Stimulated activated naive CD8-positive, alpha-beta T cell treated with anti-CD3 and anti-CD28 coated beads, Interleukin-15, Interleukin-2, amounts not matched to agents 100 U/mL and 50 U/mL, for 24 hours (primary cell): ENCODE data around the gene SSH3.
A peak's percentile ranks its signal among the peaks of the same experiment; 100 is the strongest.

ENCODE experiments used
- ATAC-seq: fragments of 150-1000 bp; cut with Tn5 transposase; one replicate; pipeline ENCODE4 v1.10.0; 2021
- DNase-seq: peaks from one replicate; pipeline ENCODE4 v3.0.0; 2021

SSH3 gene

GRCh38 chr11:67347964-67348749 is 44.8 kb downstream of the SSH3 start:
- DNase-seq: no peak
- no peak for ATAC-seq

GRCh38 chr11:67349036-67349435 is 45.7 kb downstream of the SSH3 start:
- DNase-seq (no peak), ATAC-seq (no peak)

DNA sequence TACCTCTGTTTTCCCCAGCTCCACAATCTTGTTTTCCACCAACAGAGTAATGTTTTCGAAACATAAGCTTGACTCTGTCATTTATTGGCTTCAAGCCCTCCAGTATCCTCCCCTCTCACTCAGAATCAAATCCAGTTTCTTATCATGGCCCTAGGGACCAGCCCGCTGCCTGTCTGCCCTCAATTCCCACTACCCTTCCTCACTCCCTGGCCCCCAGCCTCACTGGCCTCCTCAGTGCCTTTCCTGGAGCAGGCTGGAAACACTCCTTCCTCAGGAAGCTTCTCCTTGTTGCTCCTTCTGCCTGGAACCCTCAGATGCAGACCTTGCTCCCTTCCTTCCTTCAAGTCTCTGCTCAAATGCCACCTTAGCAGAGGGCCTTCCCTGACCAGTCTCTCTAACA is 46.1 kb downstream of the SSH3 start:
- no peak for ATAC-seq
- no peak for DNase-seq

- ATAC-seq (no peak), DNase-seq (no peak)
These were observed 46.7 kb downstream of the SSH3 start for GRCh38 chr11:67349928-67350465.

DNA sequence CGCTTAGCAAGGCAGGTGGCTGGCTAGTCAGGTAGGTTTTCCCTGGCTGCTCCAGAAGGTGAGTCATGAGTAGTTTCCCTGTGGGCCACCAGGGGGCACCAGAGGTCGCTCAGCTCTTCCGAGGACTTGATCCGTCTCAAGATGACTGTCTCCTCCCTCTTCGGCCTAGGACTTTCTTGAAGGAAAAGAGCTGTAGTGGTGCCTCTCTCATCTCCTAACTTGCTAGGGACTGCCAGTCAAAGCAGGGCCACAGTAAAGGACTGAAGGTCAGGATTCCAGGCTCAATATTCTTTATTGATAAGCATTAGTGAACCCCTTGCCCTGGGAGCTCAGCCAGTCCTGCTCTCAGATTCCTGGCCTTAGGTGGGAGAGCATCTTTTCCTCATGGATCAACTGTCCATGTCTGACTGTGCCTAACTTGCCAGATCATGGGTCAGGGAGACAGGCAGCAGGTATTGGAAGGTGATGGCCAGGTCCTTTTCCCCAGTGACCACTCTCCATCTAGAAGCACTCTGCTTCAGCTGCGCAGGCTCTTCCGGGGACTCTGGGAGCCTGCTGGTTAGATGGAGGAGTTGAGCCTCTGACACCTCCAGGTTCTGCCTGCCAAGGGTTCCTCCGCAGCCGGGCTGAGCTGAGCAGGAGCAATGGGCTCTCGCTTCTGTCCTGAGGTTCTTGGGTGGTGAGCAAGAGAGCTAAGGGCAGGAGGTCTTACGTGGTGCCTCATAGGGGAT is 48.1 kb downstream of the SSH3 start:
- no peak for ATAC-seq
- peak; percentile 66 for DNase-seq

GRCh38 chr11:67352546-67353316 is 49.4 kb downstream of the SSH3 start:
- ATAC-seq (peak; percentile 20), DNase-seq (peak; percentile 62)

DNA sequence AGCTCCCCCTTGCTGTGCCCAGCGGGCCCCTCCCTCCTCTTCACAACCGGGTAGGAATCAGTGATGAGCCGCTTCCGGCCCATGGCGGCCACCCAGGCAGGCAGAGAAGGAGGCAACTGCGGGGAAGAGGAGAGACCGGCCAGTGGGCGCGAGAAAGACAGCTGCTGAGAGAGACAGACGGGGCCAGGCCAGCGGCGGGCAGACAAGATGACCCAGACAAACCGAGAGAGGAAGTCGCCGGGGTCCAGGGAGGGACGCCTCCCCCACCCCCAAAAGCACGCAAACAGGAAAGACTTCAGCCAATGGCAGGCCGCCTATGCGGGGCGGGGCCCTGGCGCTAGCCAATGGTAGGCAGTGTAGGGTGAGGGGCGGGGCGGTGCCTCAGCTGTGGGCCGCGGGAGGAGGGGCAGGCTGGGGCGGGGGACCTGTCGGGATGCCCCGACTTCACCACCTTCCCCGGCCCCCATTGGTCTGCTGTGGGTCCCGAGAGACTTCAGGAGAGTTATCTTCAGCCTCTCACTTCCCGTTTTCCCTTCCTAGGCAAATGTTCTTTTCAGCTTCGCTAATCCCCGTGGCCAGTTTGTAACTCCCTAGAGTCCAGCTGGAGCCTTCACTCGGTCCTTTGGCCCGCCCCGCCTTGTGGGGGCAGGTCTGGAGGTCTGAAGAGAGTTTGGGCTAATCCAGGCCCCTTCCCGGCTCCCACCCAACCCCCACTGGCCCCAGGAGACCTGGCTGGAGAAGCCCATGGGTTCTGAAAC is 50.2 kb downstream of the SSH3 start, which contains the start of gene POLD4:
TSS of gene POLD4 (minus strand) at position 230 of the 758 bp plus-strand sequence. CDS start at position 83, 147 bp downstream.
- ATAC-seq: peak; percentile 93

DNA sequence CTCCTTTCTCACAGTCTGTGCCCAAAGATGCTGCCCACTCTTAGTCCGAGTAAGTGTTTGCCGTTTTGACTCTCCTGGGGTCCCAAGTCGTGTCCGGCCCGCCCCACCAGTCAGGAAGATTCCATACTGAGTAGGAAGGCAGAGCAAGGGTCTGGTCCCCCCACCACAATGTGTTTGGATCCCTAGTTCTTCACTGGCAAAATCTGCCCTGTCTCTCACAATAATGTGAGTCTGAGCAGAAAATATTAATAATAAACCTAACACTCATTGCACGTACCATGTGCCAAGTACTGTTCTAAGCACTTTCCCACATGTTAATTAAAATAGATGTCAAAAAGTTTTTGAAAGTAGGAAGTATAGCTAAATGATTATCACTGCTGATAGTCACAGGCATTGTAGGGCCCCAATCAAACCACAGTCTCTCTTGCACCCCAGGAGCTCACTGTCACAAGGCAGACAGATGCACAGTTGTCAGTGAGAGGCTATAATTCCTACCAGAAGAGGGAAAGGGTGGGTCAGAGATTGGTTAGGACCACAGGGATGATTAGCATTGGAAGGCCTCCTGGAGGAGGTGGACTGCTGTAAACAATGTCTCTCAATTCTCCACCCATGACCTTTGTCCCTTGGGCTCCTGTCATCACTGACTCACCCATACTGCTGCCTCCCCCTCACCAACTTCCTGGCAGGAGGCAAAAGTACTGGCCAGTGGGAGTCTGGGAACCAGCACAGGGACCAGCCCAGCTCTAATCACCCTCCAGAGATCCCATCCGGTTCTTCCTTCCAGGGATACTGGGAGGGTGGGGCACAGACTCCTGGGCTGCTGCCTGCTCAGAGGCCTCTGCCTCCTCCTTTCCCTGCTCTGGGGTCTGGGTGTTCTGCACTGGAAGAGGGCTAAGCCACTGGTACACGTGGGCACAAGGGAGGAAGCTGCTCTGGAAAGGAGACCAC is 51.0 kb downstream of the SSH3 start:
- peak; percentile 20 for ATAC-seq

More for the DNA sequence above, 50.2 kb downstream of the SSH3 start, which contains the start of gene POLD4:
- DNase-seq: peak; percentile 98

DNA sequence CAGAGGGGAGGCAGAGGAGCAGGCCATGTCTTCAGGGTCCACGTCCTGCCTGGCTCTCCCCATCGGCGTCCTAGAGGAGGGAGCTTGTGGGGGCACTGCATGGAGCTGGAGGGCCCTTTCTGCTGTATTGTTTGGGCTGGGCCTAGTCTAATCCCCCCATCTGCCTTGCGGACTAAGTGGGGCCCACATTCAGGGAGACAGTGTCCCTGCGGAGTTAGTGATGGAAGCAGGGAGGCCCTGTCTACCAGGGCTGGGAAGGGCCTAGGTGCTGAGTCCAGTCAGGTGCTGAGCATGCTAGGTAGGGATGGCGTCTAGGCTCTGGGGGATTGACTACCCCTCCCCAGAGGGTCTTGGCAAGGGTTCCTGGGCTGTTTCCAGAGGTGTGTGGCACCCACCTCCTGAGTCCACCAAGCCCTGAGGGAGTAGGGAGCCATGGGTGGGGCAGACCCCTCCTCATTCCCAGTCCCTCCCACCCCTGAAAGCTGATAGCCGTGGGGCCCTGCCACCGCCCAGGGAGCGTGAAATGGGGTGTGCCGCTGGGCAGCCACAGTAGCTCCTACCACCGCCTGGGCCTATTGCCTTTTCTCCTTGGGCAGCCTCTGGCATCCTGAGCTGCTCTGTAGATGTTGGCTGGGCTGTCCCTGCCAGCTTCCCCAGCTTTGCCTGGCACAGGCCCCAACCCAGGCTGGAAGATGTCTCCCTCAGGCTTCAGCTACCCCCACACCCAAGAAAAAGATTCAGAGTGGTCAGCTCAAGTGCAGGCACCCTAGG is 51.9 kb downstream of the SSH3 start:
- ATAC-seq: no peak
- DNase-seq: no peak

More for the DNA sequence above, 51.0 kb downstream of the SSH3 start:
- DNase-seq: no peak

GRCh38 chr11:67355794-67356386 is 52.6 kb downstream of the SSH3 start:
- no peak for ATAC-seq
- DNase-seq: no peak

- DNase-seq (no peak), ATAC-seq (no peak)
These were observed 53.1 kb downstream of the SSH3 start for GRCh38 chr11:67356387-67356863.

GRCh38 chr11:67356864-67357561 is 53.7 kb downstream of the SSH3 start:
- ATAC-seq (peak; percentile 11), DNase-seq (peak; percentile 74)

DNA sequence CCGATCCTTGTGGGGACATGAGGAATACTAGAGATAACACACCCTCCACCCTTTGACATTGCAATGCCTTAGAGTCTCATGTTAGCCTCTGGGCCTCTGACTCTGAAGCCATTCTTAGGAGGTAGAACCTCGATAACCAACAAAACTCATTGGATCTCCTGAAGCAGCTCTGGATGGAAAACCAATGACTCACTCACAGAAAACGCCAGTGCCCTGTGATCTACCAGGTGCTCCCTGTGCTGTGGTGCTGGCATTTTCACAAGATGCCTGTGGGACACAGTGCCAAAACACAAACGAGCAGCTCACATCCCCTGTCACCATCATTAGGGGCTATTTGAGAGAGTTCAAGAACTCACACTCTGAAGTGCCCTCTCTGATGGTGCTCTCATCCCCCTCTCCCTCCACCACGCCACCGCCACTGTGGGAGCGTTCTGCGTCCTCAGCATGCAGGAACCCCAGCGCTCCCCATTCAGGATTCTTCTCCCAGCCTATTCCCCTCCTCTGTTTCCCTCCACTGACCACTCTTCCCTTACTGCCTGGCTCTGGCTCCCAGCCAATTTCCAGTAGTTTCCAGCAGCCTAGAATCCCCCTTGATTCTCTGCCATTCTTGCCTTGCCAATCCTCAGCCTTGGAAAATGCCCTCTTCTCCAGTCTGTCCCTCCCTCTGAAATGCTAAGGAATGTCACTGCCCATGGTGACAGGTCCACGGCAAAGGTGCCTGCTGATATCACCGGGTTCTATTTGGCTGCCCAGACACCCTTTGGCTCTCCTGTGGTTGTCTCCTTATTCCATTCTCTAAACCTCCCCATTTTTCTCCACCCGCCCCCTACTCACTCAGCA is 54.7 kb downstream of the SSH3 start:
- ATAC-seq (no peak), DNase-seq (no peak)
